ENCODE results near the gene AP3S1.

- TF ChIP-seq CTCF (IDR thresholded peaks at IDR 0.05), result no peak
- no peak for TF ChIP-seq FOXK1 (CRISPR knock-in tag; IDR thresholded peaks at IDR 0.05)
- no peak for TF ChIP-seq SP1 (CRISPR knock-in tag; conservative IDR thresholded peaks at IDR 0.05)
- TF ChIP-seq ELF4 (CRISPR knock-in tag; IDR thresholded peaks at IDR 0.05; ENCODE audit: low read depth), result no peak
- TF ChIP-seq ZNF423 (CRISPR knock-in tag; IDR thresholded peaks at IDR 0.05), result no peak
- TF ChIP-seq ETV6 (CRISPR knock-in tag; IDR thresholded peaks at IDR 0.05), result no peak
- TF ChIP-seq, protein P1, sequence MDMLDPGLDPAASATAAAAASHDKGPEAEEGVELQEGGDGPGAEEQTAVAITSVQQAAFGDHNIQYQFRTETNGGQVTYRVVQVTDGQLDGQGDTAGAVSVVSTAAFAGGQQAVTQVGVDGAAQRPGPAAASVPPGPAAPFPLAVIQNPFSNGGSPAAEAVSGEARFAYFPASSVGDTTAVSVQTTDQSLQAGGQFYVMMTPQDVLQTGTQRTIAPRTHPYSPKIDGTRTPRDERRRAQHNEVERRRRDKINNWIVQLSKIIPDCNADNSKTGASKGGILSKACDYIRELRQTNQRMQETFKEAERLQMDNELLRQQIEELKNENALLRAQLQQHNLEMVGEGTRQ (CRISPR knock-in tag; IDR thresholded peaks at IDR 0.05), result no peak
- TF ChIP-seq CBFB (CRISPR knock-in tag; IDR thresholded peaks at IDR 0.05; ENCODE audit: low read depth), result no peak
- TF ChIP-seq SMAD3 (CRISPR knock-in tag; IDR thresholded peaks at IDR 0.05; ENCODE audit: borderline replicate concordance), result no peak
These were observed 107.4 kb downstream of the AP3S1 start for GRCh38 chr5:115949096-115949495.

Data from WTC11 (cell line).